ENCODE measurements around the gene DBP.
"Not testable (repeated sequence)": the region's sequence is repeated elsewhere in the genome, so short reads cannot be mapped to it uniquely, and the experiment has no call there.

Gene DBP

GRCh38 chr19:48669903-48670668 is 32.9 kb upstream of the DBP start:
- DNase-seq (ENCODE audit: low read depth, low spot score) = no peak

GRCh38 chr19:48668761-48669160 is 31.6 kb upstream of the DBP start:
- H3K4me3 ChIP-seq (ENCODE audit: low read length) = no peak overlapping the region
- DNase-seq (ENCODE audit: low read depth, low spot score) = no peak

More at GRCh38 chr19:48669903-48670668, 32.9 kb upstream of the DBP start:
- no peak overlapping the region for H3K4me3 ChIP-seq (ENCODE audit: low read length)

- H3K4me3 ChIP-seq (ENCODE audit: low read length) = no peak overlapping the region
- no peak for DNase-seq (ENCODE audit: low read depth, low spot score)
These were observed 31.2 kb upstream of the DBP start for GRCh38 chr19:48668332-48668731.

GRCh38 chr19:48665786-48666185 is 28.6 kb upstream of the DBP start:
- DNase-seq (ENCODE audit: low read depth, low spot score) = no peak

DNA sequence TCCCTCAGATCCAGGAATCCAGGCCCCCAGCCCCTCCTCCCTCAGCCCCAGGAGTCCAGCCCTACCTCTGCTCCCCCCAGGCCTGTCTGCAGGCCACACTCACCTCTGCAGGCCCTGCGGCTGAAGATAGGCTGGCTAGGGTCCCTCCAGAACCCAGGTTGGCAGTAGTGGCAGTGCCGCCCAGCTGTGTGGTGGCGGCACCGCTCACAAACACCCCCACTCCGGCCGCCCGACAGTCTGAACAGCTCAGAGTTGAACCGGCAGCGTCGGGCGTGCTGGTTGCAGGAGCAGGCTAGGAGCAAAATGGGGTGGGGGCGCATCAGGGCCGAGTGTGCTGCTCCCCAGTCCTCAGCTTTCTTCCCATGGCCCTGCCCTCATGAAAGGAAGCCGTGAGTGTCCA is 27.3 kb upstream of the DBP start:
- no peak for DNase-seq (ENCODE audit: low read depth, low spot score)
- no peak overlapping the region for H3K4me3 ChIP-seq (ENCODE audit: low read length)

More at GRCh38 chr19:48665786-48666185, 28.6 kb upstream of the DBP start:
- no peak overlapping the region for H3K4me3 ChIP-seq (ENCODE audit: low read length)

DNA sequence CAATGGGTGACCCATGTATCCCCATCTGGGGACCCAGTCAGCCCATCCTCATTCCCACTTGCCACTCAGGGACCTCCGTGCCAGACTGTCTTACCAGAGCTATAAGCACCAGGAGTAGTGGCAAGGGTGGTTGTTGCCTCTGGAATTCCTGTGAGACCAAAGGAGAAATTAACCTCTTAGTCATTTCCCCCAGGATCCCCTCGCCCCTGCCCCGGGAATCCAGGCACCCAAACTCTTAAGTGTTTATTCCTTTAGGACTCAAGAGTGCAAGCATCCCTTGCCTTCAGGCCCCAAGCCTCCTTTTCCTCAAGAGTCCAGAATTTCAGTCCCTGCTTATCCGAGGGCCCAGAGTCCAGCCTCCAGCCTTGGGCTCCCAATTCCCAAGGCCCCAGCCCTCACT is 26.5 kb upstream of the DBP start:
- H3K4me3 ChIP-seq (ENCODE audit: low read length) = no peak overlapping the region
- no peak for DNase-seq (ENCODE audit: low read depth, low spot score)

DNA sequence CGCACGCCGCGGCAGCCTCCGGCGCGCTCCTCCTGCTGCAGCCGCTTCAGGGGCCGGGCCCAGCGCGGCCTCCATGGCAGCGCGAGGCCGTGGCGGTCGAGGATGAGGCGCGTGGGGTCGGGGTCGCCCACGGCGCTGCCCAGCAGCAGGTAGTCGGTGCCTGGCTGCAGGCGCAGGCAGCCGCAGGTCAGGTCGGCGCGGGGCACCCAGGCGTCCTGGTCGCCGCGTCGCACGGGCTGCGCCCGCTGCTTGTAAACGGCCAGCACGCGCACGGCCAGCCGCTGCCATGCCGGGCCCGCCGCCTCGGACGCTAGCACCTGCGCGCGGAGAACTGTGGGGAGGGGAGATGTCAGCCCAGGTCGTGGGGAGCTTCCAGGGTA is 24.5 kb upstream of the DBP start:
- H3K4me3 ChIP-seq (ENCODE audit: low read length) = no peak overlapping the region
- no peak for DNase-seq (ENCODE audit: low read depth, low spot score)

DNA sequence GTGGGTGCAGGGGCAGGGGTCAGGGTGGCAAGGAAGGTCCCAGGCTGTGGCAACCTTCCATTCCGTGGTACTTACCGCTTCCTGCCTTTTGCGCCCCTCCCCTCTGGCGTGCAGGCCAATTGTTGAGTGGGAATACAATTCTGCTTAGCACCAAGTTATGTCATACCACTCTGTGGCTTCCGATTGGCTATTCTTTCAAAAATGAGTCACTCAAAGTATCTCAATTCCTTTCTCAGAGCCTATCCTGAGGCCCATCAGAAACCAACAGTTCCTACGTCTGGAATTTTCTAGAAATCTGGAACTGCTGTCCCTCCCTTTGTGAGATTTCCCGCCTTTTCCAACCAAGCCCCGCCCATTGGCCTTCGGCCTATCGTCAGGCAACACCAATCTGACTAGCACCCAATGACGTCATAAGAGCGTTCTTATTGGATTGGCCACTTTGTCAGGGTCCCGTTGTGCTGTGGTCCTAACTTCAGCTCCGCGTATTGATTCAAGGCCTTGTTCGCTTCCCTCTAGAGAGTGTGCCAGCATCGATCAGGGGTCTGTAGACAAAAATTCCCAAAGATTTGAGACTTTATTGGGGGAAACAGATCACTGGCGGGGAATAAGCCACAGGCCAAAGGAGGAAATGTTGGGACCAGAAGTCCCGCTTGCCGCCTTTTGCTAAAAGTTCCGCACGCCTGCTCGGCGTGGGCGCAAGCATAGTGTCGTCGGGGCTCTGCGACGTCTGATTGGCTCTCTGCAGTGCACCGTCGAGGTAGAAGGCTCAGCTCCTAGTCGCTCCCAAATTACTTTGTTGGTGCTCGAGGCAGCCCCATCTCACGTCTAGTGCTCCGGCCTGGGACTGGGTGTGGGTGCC is 23.9 kb upstream of the DBP start:
- peak overlapping the region; percentile 21 for H3K4me3 ChIP-seq (ENCODE audit: low read length)
- DNase-seq (ENCODE audit: low read depth, low spot score) = peak; percentile 98

DNA sequence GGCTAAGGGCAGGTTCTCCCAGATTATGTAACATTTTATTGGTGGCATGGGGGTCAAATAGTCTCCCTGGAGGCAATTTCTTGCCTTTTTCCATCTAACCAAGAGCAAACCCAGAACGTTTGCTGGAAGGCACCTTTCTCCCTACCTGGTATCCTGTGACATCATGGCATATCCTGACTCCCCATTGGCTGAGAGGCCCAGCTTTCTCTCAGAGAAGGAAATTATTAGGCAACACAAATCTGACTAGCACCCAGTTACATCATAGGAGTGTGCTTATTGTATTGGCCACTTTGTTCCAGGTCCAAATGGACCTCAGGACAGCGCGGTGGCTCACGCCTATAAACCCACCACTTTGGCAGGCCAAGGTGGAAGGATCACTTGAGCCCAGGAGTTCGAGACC is 22.6 kb upstream of the DBP start:
- H3K4me3 ChIP-seq (ENCODE audit: low read length) = no peak overlapping the region
- DNase-seq (ENCODE audit: low read depth, low spot score) = no peak

DNA sequence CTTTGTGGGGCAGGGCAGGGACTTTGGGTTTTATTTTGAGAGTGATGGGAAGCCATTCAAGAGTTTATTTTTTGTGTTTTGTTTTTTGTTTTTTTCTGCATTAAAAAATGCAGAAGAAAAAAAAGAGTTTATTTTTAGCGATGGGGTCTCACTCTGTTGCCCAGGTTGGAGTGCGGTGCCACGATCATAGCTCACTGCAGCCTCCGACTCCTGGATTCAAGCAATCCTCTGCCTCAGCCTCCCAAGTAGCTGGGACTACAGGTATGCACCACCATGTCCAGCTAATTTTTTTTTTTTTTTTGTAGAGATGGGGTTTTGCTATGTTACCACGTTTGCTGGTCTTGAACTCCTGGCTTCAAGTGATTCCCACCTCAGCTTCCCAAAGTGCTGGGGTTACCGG is 21.3 kb upstream of the DBP start:
- H3K4me3 ChIP-seq (ENCODE audit: low read length) = no peak overlapping the region
- DNase-seq (ENCODE audit: low read depth, low spot score) = no peak

- H3K4me3 ChIP-seq (ENCODE audit: low read length); DNase-seq (ENCODE audit: low read depth, low spot score): not testable (repeated sequence)
These were observed 20.6 kb upstream of the DBP start for GRCh38 chr19:48657828-48658227.

DNA sequence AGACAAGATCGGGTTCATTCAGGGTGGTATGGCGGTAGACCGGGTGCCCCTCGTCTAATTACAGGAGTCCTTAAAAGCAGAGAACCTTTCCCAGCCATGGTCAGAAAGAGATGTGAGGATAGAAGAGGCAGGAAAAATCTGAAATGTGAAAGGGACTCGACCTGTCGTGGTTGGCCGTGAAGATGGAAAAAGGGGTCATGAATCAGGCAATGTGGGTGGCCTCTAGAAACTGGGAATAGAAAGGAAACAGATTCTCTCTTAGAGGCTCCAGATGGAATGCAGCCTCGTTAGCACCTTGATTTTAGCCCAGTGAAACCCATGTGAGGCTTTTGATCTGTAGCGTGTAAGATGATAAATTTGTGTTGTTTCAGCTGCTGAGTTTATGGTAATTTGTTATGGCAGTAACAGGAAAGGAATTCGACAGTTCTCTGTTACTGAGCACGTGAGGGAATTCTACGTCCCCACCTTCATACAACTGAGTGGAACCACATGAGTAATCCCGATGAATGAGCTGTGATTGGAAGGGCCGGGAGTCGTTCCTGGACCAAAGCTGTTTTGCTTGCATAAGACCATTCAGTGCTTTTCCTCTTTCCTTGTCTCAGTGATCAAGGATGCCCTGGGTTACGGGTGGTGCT is 19.8 kb upstream of the DBP start:
- no peak for DNase-seq (ENCODE audit: low read depth, low spot score)
- no peak overlapping the region for H3K4me3 ChIP-seq (ENCODE audit: low read length)

GRCh38 chr19:48654299-48655059 is 17.3 kb upstream of the DBP start:
- no peak overlapping the region for H3K4me3 ChIP-seq (ENCODE audit: low read length)
- peak; percentile 60 for DNase-seq (ENCODE audit: low read depth, low spot score)

GRCh38 chr19:48651683-48652048 is 14.5 kb upstream of the DBP start:
- DNase-seq (ENCODE audit: low read depth, low spot score) = no peak
- H3K4me3 ChIP-seq (ENCODE audit: low read length) = no peak overlapping the region

DNA sequence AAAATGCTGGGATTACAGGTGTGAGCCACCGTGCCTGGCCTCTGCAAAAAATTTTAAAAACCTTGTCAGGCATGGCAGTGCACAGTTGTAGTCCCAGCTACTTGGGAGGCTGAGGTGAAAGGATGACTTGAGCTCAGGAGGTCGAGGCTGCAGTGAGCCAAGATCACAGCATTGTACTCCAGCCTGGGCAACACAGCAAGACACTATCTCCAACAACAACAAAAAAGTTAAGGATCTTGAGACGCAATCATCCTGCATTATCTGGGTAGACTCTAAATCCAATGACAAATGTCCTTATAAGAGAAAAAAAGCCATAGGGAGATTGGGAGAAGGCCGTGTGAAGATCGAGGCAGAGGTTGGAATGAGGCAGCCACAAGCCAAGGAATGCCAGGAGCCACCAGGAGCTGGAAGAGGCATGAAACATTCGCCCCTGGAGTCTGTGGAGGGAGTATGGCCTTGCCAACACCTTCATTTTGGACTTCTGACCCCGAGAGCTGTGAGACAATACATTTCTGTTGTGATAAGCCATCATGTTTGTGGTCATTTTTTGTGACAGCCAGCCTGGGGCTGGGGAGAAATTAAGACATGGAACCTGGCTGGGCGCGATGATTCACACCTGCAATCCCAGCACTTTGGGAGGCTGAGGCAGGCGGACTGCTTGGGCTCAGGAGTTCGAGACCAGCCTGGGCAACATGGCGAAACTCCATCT is 13.9 kb upstream of the DBP start:
- no peak overlapping the region for H3K4me3 ChIP-seq (ENCODE audit: low read length)
- DNase-seq (ENCODE audit: low read depth, low spot score) = no peak

GRCh38 chr19:48648134-48648533 is 11.0 kb upstream of the DBP start:
- no peak overlapping the region for H3K4me3 ChIP-seq (ENCODE audit: low read length)
- DNase-seq (ENCODE audit: low read depth, low spot score) = no peak

GRCh38 chr19:48646722-48647216 is 9.6 kb upstream of the DBP start:
- DNase-seq (ENCODE audit: low read depth, low spot score) = peak; percentile 86
- peak overlapping the region; percentile 58 for H3K4me3 ChIP-seq (ENCODE audit: low read length)

DNA sequence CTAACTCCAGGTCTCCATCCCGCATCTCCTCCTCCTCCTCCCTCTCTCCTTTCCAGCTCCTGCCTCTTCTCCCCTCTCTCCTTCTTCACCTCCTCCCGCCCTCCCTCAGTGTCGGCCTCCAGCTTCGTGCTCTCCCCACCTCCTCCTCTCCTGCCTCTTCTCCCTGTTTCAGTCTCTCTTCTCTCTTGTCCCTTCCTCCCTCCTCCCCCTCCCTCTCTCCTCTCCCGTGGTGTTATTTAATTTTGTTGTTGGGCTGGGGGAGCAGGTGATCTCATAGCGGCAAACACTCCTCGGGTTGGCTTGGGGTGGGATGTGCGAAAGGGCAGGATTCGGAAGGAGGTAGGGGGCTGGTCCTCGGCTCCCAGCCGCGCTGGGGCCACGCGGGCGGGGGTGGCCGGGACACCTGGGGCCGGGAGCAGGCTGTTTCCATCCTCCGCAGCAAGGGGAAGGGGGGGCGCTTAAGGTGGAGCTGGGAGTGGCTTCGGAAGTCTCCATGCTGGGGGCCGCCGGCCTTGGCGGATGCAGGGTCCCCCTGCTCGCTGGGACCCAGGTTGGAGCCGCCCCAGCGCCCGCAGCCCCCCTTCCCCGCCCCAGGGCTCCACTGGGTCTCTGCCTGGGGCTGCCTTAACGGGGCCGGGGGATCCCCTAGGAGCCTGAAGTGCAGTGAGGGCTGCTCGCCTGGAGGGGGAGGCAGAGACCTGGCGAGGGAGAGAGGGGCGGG is 9.0 kb upstream of the DBP start, which contains the start of gene CA11:
TSS of gene CA11 (minus strand) at position 187 of the 721 bp plus-strand sequence. CDS start 555 bp downstream, outside the sequence.
- H3K4me3 ChIP-seq (ENCODE audit: low read length) = peak within 1 kb of the TSS; percentile 58
- no peak for DNase-seq (ENCODE audit: low read depth, low spot score)
